Islet precursor cell (in vitro differentiated cells): ENCODE data around the gene ALOX5AP.

Experiments
- DNase-seq: peaks from one replicate; pipeline ENCODE4 v3.0.0-alpha.2; 2018

Gene ALOX5AP

GRCh38 chr13:30735025-30735871 is at the start of gene ALOX5AP:
Gene ALOX5AP, plus strand, starts transcription at chr13:30735543. Its CDS starts 63 bp downstream, at chr13:30735606.
- no peak for DNase-seq

GRCh38 chr13:30685987-30686386 is 49.4 kb upstream of the ALOX5AP start:
- peak; percentile 48 for DNase-seq

GRCh38 chr13:30687601-30688000 is 47.7 kb upstream of the ALOX5AP start:
- peak; percentile 12 for DNase-seq

GRCh38 chr13:30689752-30690151 is 45.6 kb upstream of the ALOX5AP start:
- DNase-seq, result peak; percentile 31

GRCh38 chr13:30690282-30691188 is 44.8 kb upstream of the ALOX5AP start:
- DNase-seq, result peak; percentile 60

GRCh38 chr13:30692113-30692512 is 43.2 kb upstream of the ALOX5AP start:
- DNase-seq, result peak; percentile 11

- peak; percentile 86 for DNase-seq
These were observed 38.8 kb upstream of the ALOX5AP start for GRCh38 chr13:30696278-30697176.

- DNase-seq, result peak; percentile 54
These were observed 38.0 kb upstream of the ALOX5AP start for GRCh38 chr13:30697177-30697953.

GRCh38 chr13:30697996-30698401 is 37.3 kb upstream of the ALOX5AP start:
- DNase-seq, result no peak

- peak; percentile 51 for DNase-seq
These were observed 36.8 kb upstream of the ALOX5AP start for GRCh38 chr13:30698488-30699005.

- DNase-seq, result no peak
These were observed 35.0 kb upstream of the ALOX5AP start for GRCh38 chr13:30700364-30700763.

- peak; percentile 40 for DNase-seq
These were observed 33.3 kb upstream of the ALOX5AP start for GRCh38 chr13:30702006-30702405.

GRCh38 chr13:30704596-30704995 is 30.7 kb upstream of the ALOX5AP start:
- DNase-seq, result peak; percentile 44

- DNase-seq, result peak; percentile 85
These were observed 29.7 kb upstream of the ALOX5AP start for GRCh38 chr13:30705680-30706079.

GRCh38 chr13:30708541-30708940 is 26.8 kb upstream of the ALOX5AP start:
- DNase-seq, result no peak

- peak; percentile 9 for DNase-seq
These were observed 24.9 kb upstream of the ALOX5AP start for GRCh38 chr13:30710442-30710841.

GRCh38 chr13:30711375-30711774 is 24.0 kb upstream of the ALOX5AP start:
- peak; percentile 22 for DNase-seq

- peak; percentile 30 for DNase-seq
These were observed 23.5 kb upstream of the ALOX5AP start for GRCh38 chr13:30711837-30712236.

GRCh38 chr13:30712536-30713532 is 22.5 kb upstream of the ALOX5AP start:
- DNase-seq, result peak; percentile 70
